ENCODE results near the gene TBRG4. TPM values are rescaled to one million over a fixed set of nuclear protein-coding genes. Genes with fewer than 3 reads are reported as not detected.
A peak's percentile ranks its signal among the peaks of the same experiment; 100 is the strongest.

The TBRG4 gene

GRCh38 chr7:45053941-45054340 lies 57.6 kb downstream of the TBRG4 start:
- Histone ChIP-seq H3K36me3 (ENCODE audit: control insufficient read depth, insufficient read depth, low read length) (no peaks in the 10 kb centered on the region), H3K4ac (ENCODE audit: low read depth, low read length) (no peak overlapping the region), H3K27me3 (ENCODE audit: insufficient read depth, low read length, poor library complexity) (no peaks in the 10 kb centered on the region), H2BK15ac (replicated peaks; ENCODE audit: low read depth) (no peak overlapping the region), H4K8ac (ENCODE audit: low read depth, low read length) (no peak overlapping the region), H3K56ac (ENCODE audit: low read length) (no peak overlapping the region), H3K79me1 (ENCODE audit: low read length) (peaks cover 11% of the 10 kb centered on the region), H4K5ac (ENCODE audit: low read length) (no peak overlapping the region), H3K9ac (ENCODE audit: low read length) (no peak overlapping the region), H3K18ac (ENCODE audit: low read length) (no peak overlapping the region), H3K79me2 (ENCODE audit: control insufficient read depth, insufficient read depth, low read length) (no peaks in the 10 kb centered on the region), H3K23ac (ENCODE audit: low read length) (no peak overlapping the region), H3K4me2 (ENCODE audit: low read length) (no peak overlapping the region), H2AK5ac (ENCODE audit: low read length) (no peak overlapping the region), H3K4me3 (ENCODE audit: low read length) (no peak overlapping the region), H3K4me1 (ENCODE audit: control insufficient read depth, low read depth, low read length) (peaks cover 6% of the 10 kb centered on the region), H3K27ac (ENCODE audit: low read depth, low read length) (no peak overlapping the region), H2BK5ac (ENCODE audit: low read length) (no peak overlapping the region), H2BK120ac (ENCODE audit: low read depth, low read length) (no peak overlapping the region)
- no peak for DNase-seq
- no CpG with 5 or more reads among the region's 5 CpGs for WGBS (ENCODE audit: extremely low coverage, insufficient coverage, low lambda C conversion rate)

DNA sequence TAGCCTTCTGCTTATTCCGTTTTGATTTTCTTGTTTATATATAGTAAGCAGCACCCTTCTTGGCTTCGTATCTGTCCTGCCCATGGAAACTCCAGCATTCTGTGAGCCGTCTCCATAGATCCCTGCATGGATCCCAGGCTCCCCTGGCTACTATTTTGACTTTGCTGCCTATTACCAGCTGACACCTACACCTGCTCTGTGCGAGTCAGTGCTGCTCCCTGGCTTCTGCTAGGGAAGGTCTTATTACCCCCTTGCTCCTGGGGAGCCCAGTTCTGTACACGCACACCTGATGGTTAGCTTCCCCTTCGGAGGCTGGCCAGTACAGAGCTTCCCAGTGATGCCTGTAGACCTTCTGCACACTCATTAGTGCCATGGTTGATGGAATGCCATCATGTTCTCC lies 58.1 kb downstream of the TBRG4 start:
- Histone ChIP-seq H4K5ac (ENCODE audit: low read length) (no peak overlapping the region), H3K4me3 (ENCODE audit: low read length) (no peak overlapping the region), H2BK15ac (replicated peaks; ENCODE audit: low read depth) (no peak overlapping the region), H3K18ac (ENCODE audit: low read length) (no peak overlapping the region), H3K27ac (ENCODE audit: low read depth, low read length) (no peak overlapping the region), H2AK5ac (ENCODE audit: low read length) (no peak overlapping the region), H2BK120ac (ENCODE audit: low read depth, low read length) (no peak overlapping the region), H3K79me1 (ENCODE audit: low read length) (peaks cover 11% of the 10 kb centered on the region), H3K4ac (ENCODE audit: low read depth, low read length) (no peak overlapping the region), H3K36me3 (ENCODE audit: control insufficient read depth, insufficient read depth, low read length) (no peaks in the 10 kb centered on the region), H3K9ac (ENCODE audit: low read length) (no peak overlapping the region), H3K4me1 (ENCODE audit: control insufficient read depth, low read depth, low read length) (peaks cover 6% of the 10 kb centered on the region), H3K4me2 (ENCODE audit: low read length) (no peak overlapping the region), H3K79me2 (ENCODE audit: control insufficient read depth, insufficient read depth, low read length) (no peaks in the 10 kb centered on the region), H4K8ac (ENCODE audit: low read depth, low read length) (no peak overlapping the region), H2BK5ac (ENCODE audit: low read length) (no peak overlapping the region), H3K23ac (ENCODE audit: low read length) (no peak overlapping the region), H3K56ac (ENCODE audit: low read length) (no peak overlapping the region), H3K27me3 (ENCODE audit: insufficient read depth, low read length, poor library complexity) (no peaks in the 10 kb centered on the region)
- no CpG with 5 or more reads among the region's 6 CpGs for WGBS (ENCODE audit: extremely low coverage, insufficient coverage, low lambda C conversion rate)
- no peak for DNase-seq

GRCh38 chr7:45052011-45052410 lies 59.5 kb downstream of the TBRG4 start:
- no peak overlapping the region for H3K27ac ChIP-seq (ENCODE audit: low read depth, low read length)
- H3K4me2 ChIP-seq (ENCODE audit: low read length): no peak overlapping the region
- H3K27me3 ChIP-seq (ENCODE audit: insufficient read depth, low read length, poor library complexity): no peaks in the 10 kb centered on the region
- no CpG with 5 or more reads among the region's 3 CpGs for WGBS (ENCODE audit: extremely low coverage, insufficient coverage, low lambda C conversion rate)
- H3K4ac ChIP-seq (ENCODE audit: low read depth, low read length): no peak overlapping the region
- H3K18ac ChIP-seq (ENCODE audit: low read length): no peak overlapping the region
- no peak overlapping the region for H3K9ac ChIP-seq (ENCODE audit: low read length)
- H2BK15ac ChIP-seq (replicated peaks; ENCODE audit: low read depth): no peak overlapping the region
- H2BK5ac ChIP-seq (ENCODE audit: low read length): peak overlapping the region; percentile 26
- H3K79me2 ChIP-seq (ENCODE audit: control insufficient read depth, insufficient read depth, low read length): no peaks in the 10 kb centered on the region
- no peak overlapping the region for H2AK5ac ChIP-seq (ENCODE audit: low read length)
- DNase-seq: peak; percentile 97
- no peak overlapping the region for H4K5ac ChIP-seq (ENCODE audit: low read length)
- no peak overlapping the region for H2BK120ac ChIP-seq (ENCODE audit: low read depth, low read length)
- H3K36me3 ChIP-seq (ENCODE audit: control insufficient read depth, insufficient read depth, low read length): no peaks in the 10 kb centered on the region
- H3K23ac ChIP-seq (ENCODE audit: low read length): no peak overlapping the region
- no peak overlapping the region for H4K8ac ChIP-seq (ENCODE audit: low read depth, low read length)
- H3K4me1 ChIP-seq (ENCODE audit: control insufficient read depth, low read depth, low read length): peaks cover 6% of the 10 kb centered on the region
- H3K56ac ChIP-seq (ENCODE audit: low read length): no peak overlapping the region
- H3K79me1 ChIP-seq (ENCODE audit: low read length): peaks cover 11% of the 10 kb centered on the region
- H3K4me3 ChIP-seq (ENCODE audit: low read length): no peak overlapping the region

GRCh38 chr7:45050198-45050597 lies 61.3 kb downstream of the TBRG4 start:
- Histone ChIP-seq H3K27ac (ENCODE audit: low read depth, low read length) (no peak overlapping the region), H3K4me1 (ENCODE audit: control insufficient read depth, low read depth, low read length) (peaks cover 6% of the 10 kb centered on the region), H3K18ac (ENCODE audit: low read length) (no peak overlapping the region), H2BK120ac (ENCODE audit: low read depth, low read length) (no peak overlapping the region), H3K4me3 (ENCODE audit: low read length) (no peak overlapping the region), H3K4ac (ENCODE audit: low read depth, low read length) (no peak overlapping the region), H4K8ac (ENCODE audit: low read depth, low read length) (no peak overlapping the region), H2BK15ac (replicated peaks; ENCODE audit: low read depth) (no peak overlapping the region), H3K23ac (ENCODE audit: low read length) (no peak overlapping the region), H3K79me1 (ENCODE audit: low read length) (peaks cover 11% of the 10 kb centered on the region), H4K5ac (ENCODE audit: low read length) (no peak overlapping the region), H3K79me2 (ENCODE audit: control insufficient read depth, insufficient read depth, low read length) (no peaks in the 10 kb centered on the region), H3K27me3 (ENCODE audit: insufficient read depth, low read length, poor library complexity) (no peaks in the 10 kb centered on the region), H3K36me3 (ENCODE audit: control insufficient read depth, insufficient read depth, low read length) (no peaks in the 10 kb centered on the region), H2BK5ac (ENCODE audit: low read length) (no peak overlapping the region), H3K56ac (ENCODE audit: low read length) (no peak overlapping the region), H3K4me2 (ENCODE audit: low read length) (no peak overlapping the region), H3K9ac (ENCODE audit: low read length) (no peak overlapping the region), H2AK5ac (ENCODE audit: low read length) (no peak overlapping the region)
- no CpG with 5 or more reads among the region's 2 CpGs for WGBS (ENCODE audit: extremely low coverage, insufficient coverage, low lambda C conversion rate)
- no peak for DNase-seq

Small RNA genes within 50 kb of the gene (small RNA-seq; reads per million reads assigned to genes)
- gene SNORA5A (ENCODE audit: insufficient read depth) (1.3 reads per million), gene SNORA5B (ENCODE audit: insufficient read depth) (not detected), gene SNORA5C (ENCODE audit: insufficient read depth) (5.0 reads per million, percentile 70 among the genes with 10 or more reads in this experiment)
